ENCODE measurements around the gene EDARADD. TPM values are rescaled to one million over a fixed set of nuclear protein-coding genes. Genes with fewer than 3 reads are reported as not detected.

The EDARADD gene
- total and polyA plus RNA-seq, 2 of the 13 experiments (the other 11 are each of a cell fraction or from before 2014, with no cell fraction given), result 0.03 TPM; not detected in 1

DNA sequence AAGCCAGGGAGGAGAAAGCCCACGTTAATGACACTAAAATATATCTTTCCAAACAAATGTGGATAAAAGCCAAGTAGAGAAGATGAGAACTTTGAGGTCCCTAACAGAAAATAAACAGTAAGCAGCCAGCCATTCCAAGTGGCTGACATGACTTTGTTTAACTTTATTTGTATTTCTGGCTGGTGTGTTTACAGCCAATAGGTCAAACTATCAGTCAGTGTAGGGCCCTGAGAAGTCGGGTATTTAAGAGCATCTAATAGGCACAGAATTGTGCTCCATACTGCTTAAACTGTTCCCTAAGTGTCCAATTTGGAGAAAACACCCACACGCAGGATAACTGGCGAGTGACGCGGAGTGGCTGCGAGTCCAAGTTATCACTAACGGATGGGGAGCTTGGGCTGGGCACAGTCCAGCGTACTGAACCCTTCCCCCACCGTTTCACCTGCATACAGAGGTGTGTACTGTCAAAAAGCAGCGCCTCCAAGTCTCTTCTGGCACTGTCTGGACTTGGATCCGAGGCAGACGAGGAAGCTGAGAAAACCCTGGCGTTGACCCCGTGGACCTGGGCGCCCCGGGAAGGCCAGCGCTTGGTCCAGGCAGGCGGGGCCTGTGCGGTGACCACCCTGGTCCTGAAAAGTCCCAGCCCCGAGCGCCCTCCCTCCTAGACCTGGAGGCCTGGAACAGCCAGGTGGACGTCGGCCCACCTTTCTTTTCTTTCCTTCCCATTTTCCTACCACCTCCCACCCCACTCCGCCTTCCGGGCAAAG is 129.0 kb downstream of the EDARADD start (continued):
- TF ChIP-seq, protein P1, sequence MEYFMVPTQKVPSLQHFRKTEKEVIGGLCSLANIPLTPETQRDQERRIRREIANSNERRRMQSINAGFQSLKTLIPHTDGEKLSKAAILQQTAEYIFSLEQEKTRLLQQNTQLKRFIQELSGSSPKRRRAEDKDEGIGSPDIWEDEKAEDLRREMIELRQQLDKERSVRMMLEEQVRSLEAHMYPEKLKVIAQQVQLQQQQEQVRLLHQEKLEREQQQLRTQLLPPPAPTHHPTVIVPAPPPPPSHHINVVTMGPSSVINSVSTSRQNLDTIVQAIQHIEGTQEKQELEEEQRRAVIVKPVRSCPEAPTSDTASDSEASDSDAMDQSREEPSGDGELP (IDR thresholded peaks at IDR 0.05; ENCODE audit: borderline replicate concordance, low read depth), result no peak
- TF ChIP-seq, protein P2, sequence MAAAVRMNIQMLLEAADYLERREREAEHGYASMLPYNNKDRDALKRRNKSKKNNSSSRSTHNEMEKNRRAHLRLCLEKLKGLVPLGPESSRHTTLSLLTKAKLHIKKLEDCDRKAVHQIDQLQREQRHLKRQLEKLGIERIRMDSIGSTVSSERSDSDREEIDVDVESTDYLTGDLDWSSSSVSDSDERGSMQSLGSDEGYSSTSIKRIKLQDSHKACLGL (CRISPR knock-in tag; IDR thresholded peaks at IDR 0.05), result no peak; the same call in 1 of the 2 replicates
- TF ChIP-seq MXD4 (CRISPR knock-in tag; IDR thresholded peaks at IDR 0.05) (no peak; the same call in 1 of the 2 replicates), CREM (IDR thresholded peaks at IDR 0.05) (peak; percentile 59), CREM (CRISPR knock-in tag; IDR thresholded peaks at IDR 0.05) (no peak), ZNF33B (CRISPR knock-in tag; IDR thresholded peaks at IDR 0.05) (0 out of 2 replicates have a peak, but pooled peaks have one; percentile 35), ZNF616 (CRISPR knock-in tag; IDR thresholded peaks at IDR 0.05; ENCODE audit: low read depth) (peak; percentile 45; the same call in 1 of the 2 replicates), TBX2 (CRISPR knock-in tag; IDR thresholded peaks at IDR 0.05; ENCODE audit: borderline replicate concordance) (no peak), GTF3A (CRISPR knock-in tag; conservative IDR thresholded peaks at IDR 0.05) (peak; percentile 16; the same call in 1 of the 2 replicates)
- TF ChIP-seq, protein P3, sequence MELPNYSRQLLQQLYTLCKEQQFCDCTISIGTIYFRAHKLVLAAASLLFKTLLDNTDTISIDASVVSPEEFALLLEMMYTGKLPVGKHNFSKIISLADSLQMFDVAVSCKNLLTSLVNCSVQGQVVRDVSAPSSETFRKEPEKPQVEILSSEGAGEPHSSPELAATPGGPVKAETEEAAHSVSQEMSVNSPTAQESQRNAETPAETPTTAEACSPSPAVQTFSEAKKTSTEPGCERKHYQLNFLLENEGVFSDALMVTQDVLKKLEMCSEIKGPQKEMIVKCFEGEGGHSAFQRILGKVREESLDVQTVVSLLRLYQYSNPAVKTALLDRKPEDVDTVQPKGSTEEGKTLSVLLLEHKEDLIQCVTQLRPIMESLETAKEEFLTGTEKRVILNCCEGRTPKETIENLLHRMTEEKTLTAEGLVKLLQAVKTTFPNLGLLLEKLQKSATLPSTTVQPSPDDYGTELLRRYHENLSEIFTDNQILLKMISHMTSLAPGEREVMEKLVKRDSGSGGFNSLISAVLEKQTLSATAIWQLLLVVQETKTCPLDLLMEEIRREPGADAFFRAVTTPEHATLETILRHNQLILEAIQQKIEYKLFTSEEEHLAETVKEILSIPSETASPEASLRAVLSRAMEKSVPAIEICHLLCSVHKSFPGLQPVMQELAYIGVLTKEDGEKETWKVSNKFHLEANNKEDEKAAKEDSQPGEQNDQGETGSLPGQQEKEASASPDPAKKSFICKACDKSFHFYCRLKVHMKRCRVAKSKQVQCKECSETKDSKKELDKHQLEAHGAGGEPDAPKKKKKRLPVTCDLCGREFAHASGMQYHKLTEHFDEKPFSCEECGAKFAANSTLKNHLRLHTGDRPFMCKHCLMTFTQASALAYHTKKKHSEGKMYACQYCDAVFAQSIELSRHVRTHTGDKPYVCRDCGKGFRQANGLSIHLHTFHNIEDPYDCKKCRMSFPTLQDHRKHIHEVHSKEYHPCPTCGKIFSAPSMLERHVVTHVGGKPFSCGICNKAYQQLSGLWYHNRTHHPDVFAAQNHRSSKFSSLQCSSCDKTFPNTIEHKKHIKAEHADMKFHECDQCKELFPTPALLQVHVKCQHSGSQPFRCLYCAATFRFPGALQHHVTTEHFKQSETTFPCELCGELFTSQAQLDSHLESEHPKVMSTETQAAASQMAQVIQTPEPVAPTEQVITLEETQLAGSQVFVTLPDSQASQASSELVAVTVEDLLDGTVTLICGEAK (IDR thresholded peaks at IDR 0.05), result peak; percentile 80
- TF ChIP-seq, protein P3 (CRISPR knock-in tag; IDR thresholded peaks at IDR 0.05), result peak; percentile 99
- TF ChIP-seq, protein P4, sequence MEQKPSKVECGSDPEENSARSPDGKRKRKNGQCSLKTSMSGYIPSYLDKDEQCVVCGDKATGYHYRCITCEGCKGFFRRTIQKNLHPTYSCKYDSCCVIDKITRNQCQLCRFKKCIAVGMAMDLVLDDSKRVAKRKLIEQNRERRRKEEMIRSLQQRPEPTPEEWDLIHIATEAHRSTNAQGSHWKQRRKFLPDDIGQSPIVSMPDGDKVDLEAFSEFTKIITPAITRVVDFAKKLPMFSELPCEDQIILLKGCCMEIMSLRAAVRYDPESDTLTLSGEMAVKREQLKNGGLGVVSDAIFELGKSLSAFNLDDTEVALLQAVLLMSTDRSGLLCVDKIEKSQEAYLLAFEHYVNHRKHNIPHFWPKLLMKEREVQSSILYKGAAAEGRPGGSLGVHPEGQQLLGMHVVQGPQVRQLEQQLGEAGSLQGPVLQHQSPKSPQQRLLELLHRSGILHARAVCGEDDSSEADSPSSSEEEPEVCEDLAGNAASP (CRISPR knock-in tag; IDR thresholded peaks at IDR 0.05; ENCODE audit: borderline replicate concordance), result no peak
- TF ChIP-seq, protein P5, sequence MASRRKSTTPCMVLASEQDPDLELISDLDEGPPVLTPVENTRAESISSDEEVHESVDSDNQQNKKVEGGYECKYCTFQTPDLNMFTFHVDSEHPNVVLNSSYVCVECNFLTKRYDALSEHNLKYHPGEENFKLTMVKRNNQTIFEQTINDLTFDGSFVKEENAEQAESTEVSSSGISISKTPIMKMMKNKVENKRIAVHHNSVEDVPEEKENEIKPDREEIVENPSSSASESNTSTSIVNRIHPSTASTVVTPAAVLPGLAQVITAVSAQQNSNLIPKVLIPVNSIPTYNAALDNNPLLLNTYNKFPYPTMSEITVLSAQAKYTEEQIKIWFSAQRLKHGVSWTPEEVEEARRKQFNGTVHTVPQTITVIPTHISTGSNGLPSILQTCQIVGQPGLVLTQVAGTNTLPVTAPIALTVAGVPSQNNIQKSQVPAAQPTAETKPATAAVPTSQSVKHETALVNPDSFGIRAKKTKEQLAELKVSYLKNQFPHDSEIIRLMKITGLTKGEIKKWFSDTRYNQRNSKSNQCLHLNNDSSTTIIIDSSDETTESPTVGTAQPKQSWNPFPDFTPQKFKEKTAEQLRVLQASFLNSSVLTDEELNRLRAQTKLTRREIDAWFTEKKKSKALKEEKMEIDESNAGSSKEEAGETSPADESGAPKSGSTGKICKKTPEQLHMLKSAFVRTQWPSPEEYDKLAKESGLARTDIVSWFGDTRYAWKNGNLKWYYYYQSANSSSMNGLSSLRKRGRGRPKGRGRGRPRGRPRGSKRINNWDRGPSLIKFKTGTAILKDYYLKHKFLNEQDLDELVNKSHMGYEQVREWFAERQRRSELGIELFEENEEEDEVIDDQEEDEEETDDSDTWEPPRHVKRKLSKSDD (CRISPR knock-in tag; IDR thresholded peaks at IDR 0.05; ENCODE audit: low read depth), result peak; percentile 42; the same call in 1 of the 2 replicates

All from HepG2 (cell line).